Endothelial cell of umbilical vein (primary cell): Measurements from ENCODE around the gene CPNE5. TPM values are rescaled to one million over a fixed set of nuclear protein-coding genes. Genes with fewer than 3 reads are reported as not detected.

Experiments used
- BruUV-seq: library from RNA; stranded (reverse); fragments of 400-500 nt; replicated peaks from 2 replicates; lab custom pipeline; 2021; lab: Mats Ljungman, UMichigan
- CTCF ChIA-PET: fragments of 300-600, 350-600 bp; sonication (Branson Sonifier 250); formaldehyde crosslinking; loops from one replicate; lab custom pipeline; 2021; ENCODE audit warnings: antibody characterized with exemption, inconsistent platforms; lab: Charles Lee
- POLR2A ChIA-PET: fragments of 300-600, 350-600 bp; sonication (Branson Sonifier 250); formaldehyde crosslinking; loops from one replicate; lab custom pipeline; 2021; ENCODE audit warnings: antibody characterized with exemption, inconsistent platforms; lab: Charles Lee
- DNase-seq: peaks from one replicate; pipeline ENCODE4 v3.0.0-alpha.2; 2011; ENCODE audit warnings: low read depth, low spot score
- FAIRE-seq: peaks from 2 replicates; lab custom pipeline; 2011; peaks lifted over from hg19 to GRCh38; lab: Jason Lieb, UNC
- H2AFZ ChIP-seq: 2 replicates; pipeline ENCODE4 v1.6.0; 2012; ENCODE audit warnings: low read depth, low read length, control low read depth, inconsistent platforms
- H3K27ac ChIP-seq: 2 replicates; pipeline ENCODE4 v1.5.1; 2011; ENCODE audit warnings: low read depth, mild to moderate bottlenecking, control low read depth, low read length, moderate library complexity; ENCODE audit not compliant: insufficient read depth
- H3K27me3 ChIP-seq, 2 experiments: 2 replicates each; pipeline versions ENCODE4 v1.6.0 to v1.6.1; 2011; ENCODE audit warnings: low read length in 2 of 2, mixed read lengths in 1 of 2; ENCODE audit not compliant: control insufficient read depth in 2 of 2, insufficient read depth in 2 of 2
- H3K36me3 ChIP-seq, 2 experiments: 2 replicates in 1 of 2; 3 replicates in 1 of 2; pipeline ENCODE4 v1.5.1; 2011; ENCODE audit warnings: low read length in 2 of 2, mild to moderate bottlenecking in 1 of 2, moderate library complexity in 1 of 2; ENCODE audit not compliant: control insufficient read depth in 2 of 2, insufficient read depth in 2 of 2; ENCODE audit errors: extremely low read depth in 1 of 2
- H3K4me1 ChIP-seq: 3 replicates; pipeline ENCODE4 v1.5.1; 2011; ENCODE audit warnings: mild to moderate bottlenecking, low read length; ENCODE audit not compliant: control insufficient read depth, insufficient read depth; ENCODE audit errors: extremely low read depth
- H3K4me2 ChIP-seq: 2 replicates; pipeline ENCODE4 v1.6.1; 2011; ENCODE audit warnings: low read length, control low read depth, mixed read lengths; ENCODE audit not compliant: insufficient read depth
- H3K4me3 ChIP-seq, 3 experiments: fragments of 200-600 bp in 1 of 3; sonication (generic), shearing (Covaris generic) in 1 of 3; replicated peaks in 1 of 3; 2 replicates each; pipeline ENCODE4 v1.5.1; 2011 to 2016; ENCODE audit warnings: control low read depth in 3 of 3, low read length in 3 of 3, mild to moderate bottlenecking in 2 of 3, inconsistent platforms in 1 of 3, low read depth in 1 of 3, moderate library complexity in 1 of 3; ENCODE audit not compliant: insufficient read depth in 1 of 3
- H3K79me2 ChIP-seq: 2 replicates; pipeline ENCODE4 v1.6.0; 2012; ENCODE audit warnings: low read length, inconsistent platforms; ENCODE audit not compliant: control insufficient read depth, insufficient read depth
- H3K9ac ChIP-seq: replicated peaks from 2 replicates; pipeline ENCODE3; 2011; ENCODE audit warnings: low read length, control low read depth; ENCODE audit not compliant: insufficient read depth; ENCODE audit errors: extremely low read depth
- H3K9me1 ChIP-seq: replicated peaks from 3 replicates; pipeline ENCODE4 v1.6.0; 2011; ENCODE audit warnings: mild to moderate bottlenecking, low read length; ENCODE audit not compliant: control insufficient read depth, insufficient read depth; ENCODE audit errors: extremely low read depth
- H3K9me3 ChIP-seq: replicated peaks from 2 replicates; pipeline ENCODE4 v1.5.1; 2012; ENCODE audit warnings: low read length, inconsistent platforms; ENCODE audit not compliant: control insufficient read depth, insufficient read depth
- H4K20me1 ChIP-seq: replicated peaks from 2 replicates; pipeline ENCODE3; 2011; ENCODE audit warnings: mild to moderate bottlenecking, low read length; ENCODE audit not compliant: control insufficient read depth, insufficient read depth; ENCODE audit errors: extremely low read depth
- CTCF ChIP-seq, 2 donors: IDR thresholded peaks; 1 replicate in 1 of 2; 2 replicates in 1 of 2; pipeline ENCODE4 v1.5.1; 2011; ENCODE audit warnings: low read length in 2 of 2, mild to moderate bottlenecking in 2 of 2, moderate library complexity in 2 of 2, control low read depth in 1 of 2, inconsistent platforms in 1 of 2, low read depth in 1 of 2; ENCODE audit not compliant: insufficient read depth in 1 of 2; ENCODE audit errors: extremely low read depth in 1 of 2
- EZH2 ChIP-seq: IDR thresholded peaks from 2 replicates; pipeline ENCODE4 v1.6.1; 2012; ENCODE audit warnings: borderline replicate concordance, low read depth, mild to moderate bottlenecking, moderate library complexity, low read length, inconsistent platforms; ENCODE audit not compliant: severe bottlenecking
- FOS ChIP-seq: IDR thresholded peaks from 2 replicates; pipeline ENCODE4 v1.6.1; 2011; ENCODE audit warnings: mild to moderate bottlenecking, low read length, moderate library complexity, borderline replicate concordance; ENCODE audit not compliant: insufficient read depth
- GATA2 ChIP-seq: IDR thresholded peaks from 2 replicates; pipeline ENCODE4 v1.7.0; 2011; ENCODE audit warnings: low read depth, mild to moderate bottlenecking, moderate library complexity, mixed read lengths, low read length; ENCODE audit not compliant: insufficient read length, insufficient read depth
- JUN ChIP-seq: IDR thresholded peaks from 2 replicates; pipeline ENCODE4 v1.6.1; 2011; ENCODE audit warnings: borderline replicate concordance, low read depth; ENCODE audit not compliant: insufficient read length, insufficient read depth
- MAX ChIP-seq: IDR thresholded peaks from 2 replicates; pipeline ENCODE4 v1.6.1; 2011; ENCODE audit not compliant: insufficient read depth, insufficient read length
- MYC ChIP-seq: IDR thresholded peaks from one replicate; pipeline ENCODE4 v1.6.1; 2011; ENCODE audit warnings: mild to moderate bottlenecking, low read depth, low read length
- POLR2A ChIP-seq: IDR thresholded peaks from 2 replicates; pipeline ENCODE4 v1.6.1; 2012; ENCODE audit warnings: low read depth, mild to moderate bottlenecking, control low read depth, low read length
- POLR2AphosphoS5 ChIP-seq: IDR thresholded peaks from 2 replicates; pipeline ENCODE4 v1.6.1; 2012; ENCODE audit warnings: low read depth, mild to moderate bottlenecking, control low read depth, low read length, moderate library complexity; ENCODE audit not compliant: insufficient read depth
- dilution Hi-C: fragments of 300-500 bp; cut with MboI; formaldehyde crosslinking; loops from one replicate; pipeline ENCODE4 v1.15.0; 2019; ENCODE audit warnings: low sequenced_read_pairs; ENCODE audit not compliant: extremely low pct_ligation_motif_present
- intact Hi-C: fragments of 100-400 bp; cut with micrococcal nuclease; formaldehyde crosslinking; loops from one replicate; pipeline ENCODE4 v1.10.0; 2022
- polyA plus RNA-seq, 4 experiments: library from polyadenylated mRNA; depleted of rRNA in 3 of 4; stranded (reverse) in 3 of 4; unstranded in 1 of 4; fragments of >200 nt; gene quantifications; 2 replicates each; pipeline versions ENCODE4 v1.2.1 to v1.2.3, GENCODE V29; 2011 to 2012; ENCODE audit warnings: missing spikeins in 1 of 4
- total RNA-seq: library from RNA; stranded (reverse); gene quantifications from 2 replicates; pipeline ENCODE4 v1.2.3, GENCODE V29; 2021

Gene CPNE5
- total and polyA plus RNA-seq, 2 donors (not counting 3 experiments of a cell fraction or from before 2014, with no cell fraction given) = 18.8 to 49.4 TPM

- no peaks in the 10 kb centered on the region for H3K27me3 ChIP-seq
- dilution Hi-C loops = no loop called here
- H3K9me1 ChIP-seq = no peaks in the 10 kb centered on the region
- peaks cover 37% of the 10 kb centered on the region for H3K4me1 ChIP-seq
- no TSS peak for BruUV-seq
- no peaks in the 10 kb centered on the region for H4K20me1 ChIP-seq
- FAIRE-seq = peak; percentile 97
- ChIA-PET POLR2A (interaction anchor here (1.1 kb wide), 1 partner anchor 15 kb away, joined by 3 read pairs; no protein-coding TSS in a partner anchor), CTCF (interaction anchor here (1.0 to 1.4 kb wide), 4 partner anchors 10 to 19 kb away, joined by 3 to 6 read pairs (median 4); no protein-coding TSS in a partner anchor)
- peak overlapping the region; percentile 48 for H3K9ac ChIP-seq
- TF ChIP-seq GATA2 (peak; percentile 69), MAX (peak; percentile 90), CTCF (IDR thresholded peaks at IDR 0.05; ENCODE audit: extremely low read depth in 1 of 2, insufficient read depth in 1 of 2, low read depth in 1 of 2, low read length in 2 of 2) (no peak), POLR2A (peak; percentile 58), JUN (peak; percentile 77), POLR2AphosphoS5 (peak; percentile 79), FOS (peak; percentile 83), MYC (no peak), EZH2 (no peak)
- intact Hi-C loops = loop anchor here (1.0 kb wide), 1 partner anchor 12 kb away; no protein-coding TSS in a partner anchor
- no peak overlapping the region for H3K4me2 ChIP-seq
- H3K79me2 ChIP-seq = no peaks in the 10 kb centered on the region
- no peak overlapping the region for H3K4me3 ChIP-seq
- H2AFZ ChIP-seq = no peak overlapping the region
- H3K27ac ChIP-seq = peak overlapping the region; percentile 54
- no peaks in the 10 kb centered on the region for H3K36me3 ChIP-seq
- no peaks in the 10 kb centered on the region for H3K9me3 ChIP-seq
- DNase-seq = peak; percentile 88
These were observed 99.1 kb downstream of the CPNE5 start for GRCh38 chr6:36739947-36740817.
